K562 (cell line): ENCODE data around the gene PDE1A. TPM values are rescaled to one million over a fixed set of nuclear protein-coding genes. Genes with fewer than 3 reads are reported as not detected.

Experiments used
- SMARCC2 ChIP-seq: fragments of 450-650 bp; IDR thresholded peaks from 2 replicates; pipeline ENCODE4 v1.6.1; 2017; ENCODE audit warnings: antibody characterized with exemption, moderate library complexity, mild to moderate bottlenecking, low read depth
- polyA plus RNA-seq, 8 experiments: library from polyadenylated mRNA; depleted of rRNA in 4 of 8; stranded (reverse) in 5 of 8; unstranded in 3 of 8; fragments of >200 nt; fragmentation: Nextera tagmentation in 2 of 8; fragmentation: Illumina TruSeq in 1 of 8; extraction: Ambion mirVana in 2 of 8; extraction: Trizol in 1 of 8; gene quantifications; 2 replicates each; pipeline versions ENCODE4 v1.2.1 to v1.2.3, GENCODE V29; 2011 to 2014; ENCODE audit warnings: inconsistent platforms in 1 of 8, missing spikeins in 1 of 8
- total RNA-seq, 7 experiments: library from RNA; depleted of rRNA in 6 of 7; stranded (reverse); fragments of >200 nt in 6 of 7; fragmentation: Illumina TruSeq in 2 of 7; extraction: Trizol in 2 of 7; gene quantifications; 2 replicates each; pipeline versions ENCODE4 v1.2.1 to v1.2.3, GENCODE V29; 2011 to 2021; ENCODE audit warnings: low replicate concordance in 1 of 7
- TF ChIP-seq, protein P1 (sequence below), 2 experiments: fragments of 450-650 bp in 1 of 2; sonication (generic) in 1 of 2; formaldehyde crosslinking in 1 of 2; IDR thresholded peaks; 2 replicates each; pipeline versions ENCODE4 v1.7.1 to v1.9.0; 2016 to 2022; ENCODE audit warnings: inconsistent platforms in 1 of 2, mild to moderate bottlenecking in 1 of 2, missing genetic modification reagents in 1 of 2
- TF ChIP-seq, protein P2 (sequence below): sonication (generic); formaldehyde crosslinking; IDR thresholded peaks from 2 replicates; pipeline ENCODE4 v1.8.0; 2023; ENCODE audit warnings: missing genetic modification reagents, mild to moderate bottlenecking, borderline replicate concordance

The PDE1A gene
- total and polyA plus RNA-seq, 9 of the 15 experiments (the other 6 are each of a cell fraction or from before 2014, with no cell fraction given): 0.14 to 0.91 (median 0.32) TPM

DNA sequence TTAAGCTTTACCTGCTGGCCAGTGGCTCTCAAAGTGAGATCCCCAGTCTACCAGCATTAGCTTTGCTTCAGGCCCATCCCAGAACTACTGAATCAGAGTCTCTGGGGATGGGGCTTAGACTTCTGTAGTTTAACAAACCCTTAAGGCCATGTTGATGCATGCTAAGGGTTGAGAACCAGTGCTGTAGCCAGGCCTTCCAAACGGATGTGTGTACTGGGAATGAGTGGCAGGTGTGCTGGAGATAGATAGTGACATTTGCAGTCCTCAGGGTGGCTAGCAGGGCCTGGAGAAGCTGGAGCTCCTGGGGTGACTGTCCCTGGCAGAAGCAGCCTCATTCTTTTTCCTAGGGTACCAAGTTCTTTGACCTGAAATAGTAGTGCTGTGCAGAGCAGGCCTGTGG, 292.6 kb downstream of the PDE1A start (continued):
- TF ChIP-seq, protein P1, sequence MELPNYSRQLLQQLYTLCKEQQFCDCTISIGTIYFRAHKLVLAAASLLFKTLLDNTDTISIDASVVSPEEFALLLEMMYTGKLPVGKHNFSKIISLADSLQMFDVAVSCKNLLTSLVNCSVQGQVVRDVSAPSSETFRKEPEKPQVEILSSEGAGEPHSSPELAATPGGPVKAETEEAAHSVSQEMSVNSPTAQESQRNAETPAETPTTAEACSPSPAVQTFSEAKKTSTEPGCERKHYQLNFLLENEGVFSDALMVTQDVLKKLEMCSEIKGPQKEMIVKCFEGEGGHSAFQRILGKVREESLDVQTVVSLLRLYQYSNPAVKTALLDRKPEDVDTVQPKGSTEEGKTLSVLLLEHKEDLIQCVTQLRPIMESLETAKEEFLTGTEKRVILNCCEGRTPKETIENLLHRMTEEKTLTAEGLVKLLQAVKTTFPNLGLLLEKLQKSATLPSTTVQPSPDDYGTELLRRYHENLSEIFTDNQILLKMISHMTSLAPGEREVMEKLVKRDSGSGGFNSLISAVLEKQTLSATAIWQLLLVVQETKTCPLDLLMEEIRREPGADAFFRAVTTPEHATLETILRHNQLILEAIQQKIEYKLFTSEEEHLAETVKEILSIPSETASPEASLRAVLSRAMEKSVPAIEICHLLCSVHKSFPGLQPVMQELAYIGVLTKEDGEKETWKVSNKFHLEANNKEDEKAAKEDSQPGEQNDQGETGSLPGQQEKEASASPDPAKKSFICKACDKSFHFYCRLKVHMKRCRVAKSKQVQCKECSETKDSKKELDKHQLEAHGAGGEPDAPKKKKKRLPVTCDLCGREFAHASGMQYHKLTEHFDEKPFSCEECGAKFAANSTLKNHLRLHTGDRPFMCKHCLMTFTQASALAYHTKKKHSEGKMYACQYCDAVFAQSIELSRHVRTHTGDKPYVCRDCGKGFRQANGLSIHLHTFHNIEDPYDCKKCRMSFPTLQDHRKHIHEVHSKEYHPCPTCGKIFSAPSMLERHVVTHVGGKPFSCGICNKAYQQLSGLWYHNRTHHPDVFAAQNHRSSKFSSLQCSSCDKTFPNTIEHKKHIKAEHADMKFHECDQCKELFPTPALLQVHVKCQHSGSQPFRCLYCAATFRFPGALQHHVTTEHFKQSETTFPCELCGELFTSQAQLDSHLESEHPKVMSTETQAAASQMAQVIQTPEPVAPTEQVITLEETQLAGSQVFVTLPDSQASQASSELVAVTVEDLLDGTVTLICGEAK (IDR thresholded peaks at IDR 0.05): no peak
- TF ChIP-seq, protein P1 (CRISPR knock-in tag; IDR thresholded peaks at IDR 0.05): no peak
- no peak for TF ChIP-seq SMARCC2
- TF ChIP-seq, protein P2, sequence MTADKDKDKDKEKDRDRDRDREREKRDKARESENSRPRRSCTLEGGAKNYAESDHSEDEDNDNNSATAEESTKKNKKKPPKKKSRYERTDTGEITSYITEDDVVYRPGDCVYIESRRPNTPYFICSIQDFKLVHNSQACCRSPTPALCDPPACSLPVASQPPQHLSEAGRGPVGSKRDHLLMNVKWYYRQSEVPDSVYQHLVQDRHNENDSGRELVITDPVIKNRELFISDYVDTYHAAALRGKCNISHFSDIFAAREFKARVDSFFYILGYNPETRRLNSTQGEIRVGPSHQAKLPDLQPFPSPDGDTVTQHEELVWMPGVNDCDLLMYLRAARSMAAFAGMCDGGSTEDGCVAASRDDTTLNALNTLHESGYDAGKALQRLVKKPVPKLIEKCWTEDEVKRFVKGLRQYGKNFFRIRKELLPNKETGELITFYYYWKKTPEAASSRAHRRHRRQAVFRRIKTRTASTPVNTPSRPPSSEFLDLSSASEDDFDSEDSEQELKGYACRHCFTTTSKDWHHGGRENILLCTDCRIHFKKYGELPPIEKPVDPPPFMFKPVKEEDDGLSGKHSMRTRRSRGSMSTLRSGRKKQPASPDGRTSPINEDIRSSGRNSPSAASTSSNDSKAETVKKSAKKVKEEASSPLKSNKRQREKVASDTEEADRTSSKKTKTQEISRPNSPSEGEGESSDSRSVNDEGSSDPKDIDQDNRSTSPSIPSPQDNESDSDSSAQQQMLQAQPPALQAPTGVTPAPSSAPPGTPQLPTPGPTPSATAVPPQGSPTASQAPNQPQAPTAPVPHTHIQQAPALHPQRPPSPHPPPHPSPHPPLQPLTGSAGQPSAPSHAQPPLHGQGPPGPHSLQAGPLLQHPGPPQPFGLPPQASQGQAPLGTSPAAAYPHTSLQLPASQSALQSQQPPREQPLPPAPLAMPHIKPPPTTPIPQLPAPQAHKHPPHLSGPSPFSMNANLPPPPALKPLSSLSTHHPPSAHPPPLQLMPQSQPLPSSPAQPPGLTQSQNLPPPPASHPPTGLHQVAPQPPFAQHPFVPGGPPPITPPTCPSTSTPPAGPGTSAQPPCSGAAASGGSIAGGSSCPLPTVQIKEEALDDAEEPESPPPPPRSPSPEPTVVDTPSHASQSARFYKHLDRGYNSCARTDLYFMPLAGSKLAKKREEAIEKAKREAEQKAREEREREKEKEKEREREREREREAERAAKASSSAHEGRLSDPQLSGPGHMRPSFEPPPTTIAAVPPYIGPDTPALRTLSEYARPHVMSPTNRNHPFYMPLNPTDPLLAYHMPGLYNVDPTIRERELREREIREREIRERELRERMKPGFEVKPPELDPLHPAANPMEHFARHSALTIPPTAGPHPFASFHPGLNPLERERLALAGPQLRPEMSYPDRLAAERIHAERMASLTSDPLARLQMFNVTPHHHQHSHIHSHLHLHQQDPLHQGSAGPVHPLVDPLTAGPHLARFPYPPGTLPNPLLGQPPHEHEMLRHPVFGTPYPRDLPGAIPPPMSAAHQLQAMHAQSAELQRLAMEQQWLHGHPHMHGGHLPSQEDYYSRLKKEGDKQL: no peak
